ENCODE measurements around the gene ARHGEF10L.

The ARHGEF10L gene

GRCh38 chr1:17746920-17747319 lies 207.4 kb downstream of the ARHGEF10L start:
- DNase-seq = no peak
